Tongue (tissue), 2 donors: ENCODE measurements around the gene SMARCAL1. TPM values are rescaled to one million over a fixed set of nuclear protein-coding genes. Genes with fewer than 3 reads are reported as not detected.

ENCODE experiments used
- DNase-seq: peaks from one replicate; pipeline ENCODE4 v3.0.0-alpha.2; 2015
- total RNA-seq: library from RNA; depleted of rRNA; stranded (reverse); fragments of >200 nt; gene quantifications from one replicate; pipeline ENCODE4 v1.2.3, GENCODE V29; 2014

SMARCAL1 gene
- total RNA-seq, 1 donor from 2014 or later: 16.3 TPM

DNA sequence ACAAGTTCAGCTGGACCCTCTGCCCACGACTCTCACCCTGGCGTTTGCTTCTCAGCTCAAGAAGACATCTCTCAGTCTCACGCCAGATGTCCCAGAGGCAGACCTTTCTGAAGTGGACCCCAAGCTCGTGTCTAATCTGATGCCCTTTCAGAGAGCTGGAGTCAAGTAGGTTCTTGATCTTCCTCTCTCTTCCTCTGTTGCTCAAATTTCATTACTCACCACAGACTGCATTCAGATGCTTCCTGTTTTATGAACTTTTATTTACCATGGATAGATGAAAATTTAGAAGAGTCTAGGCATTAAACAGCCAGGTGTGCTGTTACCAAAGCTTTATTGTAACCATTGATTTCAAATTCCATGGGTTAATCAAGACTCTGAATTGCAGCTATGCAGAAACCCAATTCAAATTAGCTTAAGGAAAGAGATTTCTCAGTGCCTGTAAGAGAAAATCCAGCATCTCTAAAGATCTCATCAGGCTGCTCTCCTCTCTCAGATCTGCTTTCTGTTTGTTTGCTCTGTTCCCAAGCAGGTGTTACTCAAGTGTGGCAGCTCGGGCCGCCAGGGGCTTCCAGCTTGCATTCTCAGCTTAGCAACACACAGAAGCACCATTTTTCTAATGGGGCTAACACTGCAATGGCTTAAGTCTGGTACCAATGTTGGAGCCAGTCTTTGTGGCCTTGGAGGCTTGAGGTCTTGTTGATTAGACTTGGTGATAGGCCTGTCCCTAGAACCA is 16.5 kb downstream of the SMARCAL1 start:
- peak; percentile 50 for DNase-seq

DNA sequence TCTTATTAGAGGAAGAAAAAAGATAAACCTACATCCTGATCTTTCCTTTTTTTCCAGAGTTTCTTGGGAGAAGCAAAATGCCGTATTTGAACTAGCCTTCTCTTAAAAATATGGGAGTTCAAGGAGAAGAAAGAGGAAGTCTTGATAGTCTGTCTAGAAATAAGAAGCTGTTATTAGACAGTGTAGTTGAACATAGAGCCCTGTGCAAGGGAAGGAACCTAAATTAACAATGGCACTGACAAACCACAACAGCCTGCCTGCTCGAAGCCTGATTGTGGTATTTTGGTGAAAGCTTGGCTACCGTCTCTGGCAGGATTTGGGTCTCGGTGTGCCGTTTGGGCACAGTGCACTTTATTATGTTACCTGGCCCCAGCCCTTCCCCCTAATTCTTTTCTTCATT is 17.1 kb downstream of the SMARCAL1 start:
- no peak for DNase-seq

DNA sequence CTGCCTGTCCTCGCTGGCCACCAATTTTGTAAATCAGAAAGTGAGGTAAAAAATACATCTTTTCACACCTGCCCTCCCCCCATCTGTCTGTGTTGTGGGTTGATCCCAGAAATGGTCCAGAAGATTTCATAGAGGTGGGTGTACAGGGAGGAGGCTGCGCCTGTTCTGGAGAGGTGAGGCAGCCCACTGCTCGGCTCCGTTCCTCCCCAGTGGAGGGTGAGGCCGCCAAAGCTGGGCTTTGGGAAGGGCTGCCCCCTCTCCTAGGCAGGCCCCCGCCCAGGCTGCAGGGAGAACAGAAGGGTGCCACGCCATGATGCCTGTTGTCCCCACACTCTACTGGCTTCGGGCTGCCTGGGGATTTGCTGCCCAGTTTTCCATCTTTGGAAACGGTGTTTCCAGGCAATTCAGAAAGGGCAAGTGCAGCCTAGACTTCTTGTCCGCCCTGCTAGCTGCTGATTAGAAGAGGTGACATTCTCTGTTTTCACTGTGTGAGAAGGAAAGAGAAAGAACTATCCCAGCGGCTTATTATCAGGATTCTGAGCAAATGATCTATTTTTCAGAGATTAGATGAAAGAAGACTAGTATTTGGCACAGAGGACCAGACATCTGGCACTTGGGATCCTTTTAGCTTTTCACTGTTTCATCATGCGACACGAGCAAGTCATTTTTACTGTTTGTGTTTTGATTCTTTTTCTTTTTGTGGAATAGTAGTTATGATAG is 18.7 kb downstream of the SMARCAL1 start:
- no peak for DNase-seq

DNA sequence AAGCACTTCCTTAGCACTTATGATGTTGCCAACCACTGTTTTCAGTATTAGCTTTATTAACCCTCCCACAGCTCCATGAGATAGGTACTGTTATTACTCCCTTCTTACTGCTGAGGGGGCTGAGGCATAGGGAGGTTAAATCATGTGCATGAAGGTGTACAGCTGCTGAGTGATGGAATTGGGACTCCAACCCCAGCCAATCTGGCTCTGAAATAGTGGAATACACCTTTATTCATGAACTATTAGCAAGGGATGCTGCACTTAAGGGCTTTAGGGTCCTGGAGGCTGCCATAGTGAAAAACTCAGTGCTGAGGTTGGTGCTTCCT is 19.2 kb downstream of the SMARCAL1 start:
- no peak for DNase-seq

DNA sequence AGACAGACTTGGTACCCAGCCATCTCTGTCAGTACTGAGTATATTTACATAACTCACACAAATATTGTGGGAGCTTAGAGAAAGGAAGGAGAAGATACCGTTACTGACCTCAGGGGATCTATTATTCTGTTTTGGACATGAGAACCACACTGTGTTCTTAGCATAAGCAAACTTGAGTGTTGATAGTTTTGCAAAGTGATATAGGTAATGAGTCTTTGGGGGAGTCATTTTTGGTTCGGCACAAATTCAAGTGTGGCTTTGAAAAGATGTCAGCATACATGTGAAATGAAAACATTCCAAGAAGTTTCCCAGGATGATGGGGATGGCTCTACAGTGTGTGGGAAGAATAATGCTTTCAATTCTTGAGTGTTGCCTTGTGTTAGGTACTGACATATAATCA is 24.1 kb downstream of the SMARCAL1 start:
- DNase-seq: no peak

DNA sequence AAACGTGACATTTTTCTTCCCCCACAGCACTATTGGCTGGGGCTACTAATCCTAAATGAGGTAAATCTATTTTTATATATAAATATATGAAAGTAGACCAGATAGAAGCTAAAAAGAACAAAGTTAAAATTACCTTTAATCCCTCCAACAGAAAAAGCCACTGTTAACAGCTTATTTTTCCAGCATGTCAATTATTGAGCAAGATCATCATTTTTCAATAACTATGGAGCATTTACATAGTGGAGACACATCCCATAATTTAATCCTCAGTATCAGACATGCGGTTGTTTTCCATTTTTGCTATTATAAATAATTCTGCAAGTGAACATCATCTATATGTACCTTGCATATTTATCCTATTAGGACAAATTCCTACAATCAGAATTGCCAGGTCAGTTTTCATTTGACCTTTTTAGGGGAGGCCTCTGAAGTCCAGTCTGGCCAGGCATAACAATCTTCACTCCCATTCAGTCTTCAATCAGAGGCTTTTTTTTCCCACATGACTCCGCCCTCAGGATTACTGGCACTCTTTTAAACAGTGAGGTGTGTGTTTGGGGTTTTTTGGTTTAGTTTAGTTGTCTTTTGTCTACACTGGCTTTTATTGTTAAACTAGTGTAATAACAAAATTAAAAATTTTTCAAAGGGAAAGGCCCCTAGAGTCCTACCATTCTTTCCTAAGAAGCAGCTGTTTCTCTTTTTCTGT is 29.2 kb downstream of the SMARCAL1 start:
- DNase-seq: no peak

DNA sequence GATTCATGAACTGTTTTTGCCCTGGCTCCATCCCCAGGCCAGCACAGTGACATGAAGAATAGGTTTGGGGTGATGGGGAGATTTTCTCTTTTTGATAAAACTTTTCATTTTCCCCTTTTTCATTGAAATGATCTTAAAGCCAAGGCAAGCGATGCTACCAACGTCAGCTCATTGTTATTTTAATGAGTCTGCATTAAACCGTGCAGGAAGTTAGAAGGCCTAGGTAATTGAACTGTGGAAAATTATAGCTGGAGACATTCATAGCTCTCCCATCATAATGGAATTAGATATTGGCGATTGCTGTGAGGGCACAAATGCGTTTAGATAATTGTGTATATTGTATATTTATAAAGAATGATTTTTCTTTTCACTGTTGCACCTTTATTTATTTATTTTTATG is 33.2 kb downstream of the SMARCAL1 start:
- no peak for DNase-seq

DNA sequence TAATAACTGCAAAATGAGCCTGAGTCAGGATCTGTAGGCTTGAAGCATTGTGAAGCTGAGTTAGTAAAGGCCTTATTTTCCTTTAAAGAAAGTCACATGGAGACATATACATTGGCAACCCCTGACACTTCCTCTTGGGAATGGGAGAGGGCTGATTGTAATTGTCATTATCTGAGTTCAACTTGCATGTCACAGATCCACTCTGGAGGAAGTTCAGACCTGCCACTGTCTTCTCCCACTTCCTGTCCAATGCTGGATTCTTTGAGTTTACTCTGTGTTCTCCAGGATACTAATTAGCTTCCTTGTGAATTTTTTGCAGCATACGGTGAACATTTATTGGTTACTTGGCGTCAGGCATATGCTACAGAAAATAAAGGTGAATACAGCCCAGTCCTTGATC is 34.1 kb downstream of the SMARCAL1 start:
- no peak for DNase-seq

DNA sequence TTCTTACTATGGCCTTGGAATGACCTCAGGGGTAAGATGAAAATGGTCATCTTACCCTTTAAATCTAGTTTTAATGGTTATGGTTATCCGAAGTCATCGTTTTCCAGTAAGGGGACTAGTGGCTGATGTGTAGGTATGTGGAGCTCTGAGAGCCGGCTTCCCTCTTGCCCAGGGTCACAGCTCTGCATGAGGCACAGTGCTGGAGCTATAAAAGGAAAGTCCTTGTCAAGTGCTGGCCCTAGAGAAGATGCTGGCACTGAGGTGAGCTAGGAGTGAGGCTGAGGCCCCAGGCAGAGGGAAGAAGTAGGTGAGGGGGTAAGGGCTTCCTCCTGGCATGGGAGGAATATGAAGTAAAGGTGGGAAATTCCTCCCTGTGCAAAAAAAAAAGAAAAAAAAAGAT is 35.0 kb downstream of the SMARCAL1 start:
- no peak for DNase-seq

DNA sequence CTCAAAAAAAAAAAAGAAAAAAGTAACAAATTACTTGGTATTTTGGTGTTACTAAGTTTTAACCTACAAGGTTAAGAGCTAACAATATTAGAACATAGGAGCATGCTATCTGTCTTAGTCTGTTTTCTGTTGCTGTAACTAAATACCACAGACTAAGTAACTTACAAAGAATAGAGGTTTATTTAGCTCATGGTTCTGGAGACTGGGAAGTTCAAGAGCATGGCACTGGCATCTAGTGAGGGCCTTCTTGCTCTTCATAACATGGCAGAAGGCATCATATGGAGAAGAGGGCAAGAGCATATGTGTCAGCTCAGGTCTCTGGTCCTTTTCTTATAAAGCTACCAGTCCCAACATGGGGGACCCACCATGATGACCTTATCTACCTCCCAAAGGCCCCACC is 36.5 kb downstream of the SMARCAL1 start:
- DNase-seq: no peak

DNA sequence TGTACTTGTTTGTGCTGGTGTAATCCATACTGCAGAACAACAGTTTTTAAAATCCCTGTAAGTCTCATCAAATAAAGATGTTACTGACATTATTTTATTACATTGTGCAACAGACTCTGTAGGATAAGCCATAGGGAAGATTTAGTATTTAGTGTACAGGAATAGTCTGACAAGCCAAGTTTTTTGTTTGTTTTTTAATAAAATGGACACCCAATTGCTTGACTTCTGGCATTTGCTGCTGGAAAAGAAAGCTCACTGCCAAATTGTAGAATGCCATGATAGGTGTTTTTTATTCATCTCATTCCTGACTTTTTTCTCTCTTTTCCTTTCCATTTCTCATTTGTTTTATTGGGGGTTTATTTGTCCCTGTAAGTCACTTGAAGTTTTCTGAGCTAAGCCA is 38.1 kb downstream of the SMARCAL1 start:
- DNase-seq: no peak

DNA sequence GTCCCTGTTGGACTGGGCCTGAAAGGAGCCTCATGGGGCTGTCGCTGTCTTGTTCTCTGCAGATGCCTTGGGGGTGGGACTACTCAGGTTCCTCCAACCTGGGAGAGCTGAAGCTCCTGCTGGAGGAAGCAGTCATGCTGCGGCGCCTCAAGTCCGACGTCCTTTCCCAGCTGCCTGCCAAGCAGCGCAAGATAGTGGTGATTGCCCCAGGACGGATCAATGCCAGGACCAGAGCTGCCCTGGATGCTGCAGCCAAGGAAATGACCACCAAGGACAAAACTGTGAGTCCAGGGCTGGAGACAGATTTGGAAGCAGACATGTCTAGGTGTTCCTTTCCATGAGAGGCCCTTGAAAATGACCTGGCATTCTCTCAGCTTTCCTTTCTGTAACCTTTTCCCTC is 38.5 kb downstream of the SMARCAL1 start:
- DNase-seq: no peak

DNA sequence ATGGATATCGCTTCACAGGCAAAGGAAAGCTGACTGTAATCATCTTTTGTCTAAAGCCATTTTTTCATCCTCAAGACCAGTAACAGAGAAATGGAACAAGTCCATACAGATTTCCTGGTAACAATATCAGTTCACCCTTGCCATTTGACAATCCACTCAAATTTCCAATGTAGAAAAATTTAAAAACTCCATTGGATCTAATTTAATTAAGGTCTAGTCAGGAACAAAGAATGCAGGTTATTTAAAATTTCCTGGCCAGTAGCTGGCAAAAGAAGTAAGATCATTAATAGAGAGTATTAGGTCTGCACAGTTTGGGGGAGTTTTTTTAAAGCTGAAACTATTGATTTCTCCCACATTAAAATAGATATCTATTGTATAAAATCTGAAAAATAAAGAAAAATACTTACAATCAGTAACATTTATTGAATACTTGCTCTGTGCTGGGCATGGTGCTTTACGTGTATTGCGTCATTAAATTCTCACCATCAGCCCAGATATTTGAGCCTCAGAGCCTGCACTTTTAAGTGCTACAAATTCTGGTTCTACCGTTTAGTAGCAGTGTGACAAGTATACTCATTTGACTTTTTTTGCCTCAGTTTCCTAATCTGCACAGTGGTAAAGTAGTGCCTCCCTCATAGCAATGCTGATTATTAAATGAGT is 41.8 kb downstream of the SMARCAL1 start:
- no peak for DNase-seq

DNA sequence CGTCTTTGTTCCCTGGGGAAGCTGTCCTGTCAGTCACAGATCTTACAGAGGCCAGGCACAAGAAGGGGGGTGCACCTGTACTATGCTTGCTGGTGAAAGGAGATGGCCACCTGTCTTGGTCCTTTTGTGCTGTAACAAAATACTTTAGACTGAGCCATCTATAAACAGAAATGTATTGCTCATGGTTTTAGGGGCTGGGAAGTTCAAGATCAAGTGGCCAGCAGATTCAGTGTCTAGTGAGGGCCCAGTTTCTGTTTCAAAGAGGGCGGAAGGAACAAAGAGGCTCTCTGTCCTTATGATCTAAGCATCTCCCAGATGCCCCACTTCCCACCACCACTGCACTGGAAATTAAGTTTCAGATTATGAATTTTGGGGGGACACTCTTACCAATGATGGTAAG is 50.9 kb downstream of the SMARCAL1 start:
- DNase-seq: peak; percentile 37

DNA sequence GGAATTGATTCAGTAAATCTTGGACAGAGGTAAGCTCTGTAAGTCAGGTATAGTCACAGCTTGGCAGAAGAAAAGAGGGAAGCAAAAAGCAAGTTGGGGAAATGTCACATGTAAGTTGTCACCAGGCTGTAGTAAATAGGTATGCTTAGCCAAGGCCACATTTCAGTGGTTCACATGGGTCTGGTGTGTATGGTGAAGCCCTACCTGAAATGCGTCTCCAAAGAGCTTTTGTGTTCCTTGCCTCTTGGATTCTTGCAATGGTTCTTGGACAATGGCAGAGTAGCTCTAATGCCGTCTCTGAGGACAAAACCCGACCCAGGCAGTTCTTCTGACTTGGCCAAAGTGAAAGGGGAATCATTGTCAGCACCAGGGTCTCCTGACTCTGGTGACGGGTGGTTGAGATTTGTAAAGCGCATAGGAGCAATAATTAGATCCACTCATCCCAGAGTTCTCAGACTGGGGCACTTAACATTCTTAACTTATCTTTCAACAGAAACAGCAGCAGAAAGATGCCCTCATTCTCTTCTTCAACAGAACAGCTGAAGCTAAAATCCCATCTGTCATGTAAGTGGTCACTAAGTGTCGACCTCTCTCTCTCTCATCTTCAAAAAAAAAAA is 51.9 kb downstream of the SMARCAL1 start:
- DNase-seq: peak; percentile 67

DNA sequence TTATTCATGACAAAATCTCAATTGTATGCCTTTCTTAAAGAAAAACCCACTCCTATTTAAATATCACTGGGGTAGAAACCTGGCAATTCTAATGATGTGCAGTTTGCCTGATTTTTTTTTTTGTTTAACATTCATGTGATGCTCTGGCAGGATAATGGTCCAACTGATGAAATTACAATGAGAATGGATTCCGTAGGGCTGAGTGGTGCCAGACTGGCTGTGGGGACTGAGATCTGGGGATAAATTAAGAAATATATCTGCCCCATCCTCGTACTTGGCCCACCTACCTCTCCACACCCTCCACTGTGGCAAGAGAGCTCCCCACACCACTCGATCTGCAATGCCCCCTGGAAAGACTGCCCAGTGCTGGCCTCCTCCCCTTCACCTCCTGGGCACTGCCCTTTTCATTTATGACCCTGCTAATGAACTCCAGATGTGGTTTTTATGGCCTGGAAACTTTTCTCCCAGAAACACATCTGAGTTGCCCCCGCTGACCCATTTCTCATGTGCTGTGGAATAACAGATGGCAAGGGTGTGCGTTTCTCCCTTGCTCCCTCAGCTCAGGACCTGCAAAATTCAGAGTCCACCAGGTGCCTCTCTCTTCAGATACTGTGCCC is 53.4 kb downstream of the SMARCAL1 start:
- no peak for DNase-seq

DNA sequence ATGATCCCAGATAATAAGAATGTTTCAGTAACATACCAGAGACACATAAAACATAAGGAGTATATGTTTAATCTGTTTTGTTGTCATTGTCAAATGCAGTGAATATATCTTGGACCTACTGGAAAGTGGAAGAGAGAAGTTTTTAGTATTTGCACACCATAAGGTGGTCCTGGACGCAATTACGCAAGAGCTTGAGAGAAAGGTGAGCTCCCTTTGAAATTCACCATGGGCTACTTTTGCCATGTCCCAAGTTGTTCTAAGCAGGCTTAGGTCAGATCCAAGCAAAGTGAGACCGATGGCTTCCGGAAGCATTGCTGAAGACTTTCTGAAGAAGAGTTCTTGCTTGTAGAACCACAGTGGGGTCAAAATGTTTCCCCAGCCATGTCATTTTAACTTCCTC is 55.6 kb downstream of the SMARCAL1 start:
- no peak for DNase-seq

DNA sequence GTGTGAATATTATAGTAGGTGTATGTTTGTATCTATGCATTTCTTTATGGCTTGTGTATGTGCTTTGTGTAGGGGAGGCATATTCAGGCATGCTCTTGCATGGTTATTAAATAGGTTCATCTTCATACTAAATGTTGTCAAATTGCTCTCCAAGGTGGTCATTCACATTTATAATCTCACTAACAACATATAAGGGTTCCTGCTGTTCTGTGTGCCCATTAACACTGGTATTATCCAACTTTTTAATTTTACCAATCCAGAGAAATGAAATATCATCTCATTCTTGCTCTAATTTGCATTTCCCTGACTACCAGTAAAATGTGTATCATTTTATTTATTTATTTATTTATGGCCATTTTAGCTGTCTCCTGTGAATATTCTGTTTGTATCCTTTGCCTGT is 57.4 kb downstream of the SMARCAL1 start:
- DNase-seq: no peak

DNA sequence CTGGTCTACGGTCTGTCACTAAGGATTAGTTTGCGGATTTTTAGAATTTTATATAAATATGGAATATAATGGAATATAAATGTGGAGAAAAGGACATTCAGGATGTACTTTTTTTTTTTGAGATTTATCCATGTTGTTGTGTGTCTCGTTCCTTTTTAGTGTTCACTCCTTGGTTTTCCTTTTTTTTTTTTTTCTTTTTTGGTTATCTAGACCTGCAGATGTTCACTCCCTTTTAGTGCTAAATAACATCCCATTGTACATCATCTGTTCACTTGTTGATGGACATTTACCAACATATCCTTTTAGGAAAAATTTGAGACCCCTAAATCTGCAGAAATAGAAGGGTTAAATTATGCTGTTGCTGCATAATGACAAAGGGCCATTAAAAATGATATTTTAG is 60.9 kb downstream of the SMARCAL1 start:
- DNase-seq: no peak

DNA sequence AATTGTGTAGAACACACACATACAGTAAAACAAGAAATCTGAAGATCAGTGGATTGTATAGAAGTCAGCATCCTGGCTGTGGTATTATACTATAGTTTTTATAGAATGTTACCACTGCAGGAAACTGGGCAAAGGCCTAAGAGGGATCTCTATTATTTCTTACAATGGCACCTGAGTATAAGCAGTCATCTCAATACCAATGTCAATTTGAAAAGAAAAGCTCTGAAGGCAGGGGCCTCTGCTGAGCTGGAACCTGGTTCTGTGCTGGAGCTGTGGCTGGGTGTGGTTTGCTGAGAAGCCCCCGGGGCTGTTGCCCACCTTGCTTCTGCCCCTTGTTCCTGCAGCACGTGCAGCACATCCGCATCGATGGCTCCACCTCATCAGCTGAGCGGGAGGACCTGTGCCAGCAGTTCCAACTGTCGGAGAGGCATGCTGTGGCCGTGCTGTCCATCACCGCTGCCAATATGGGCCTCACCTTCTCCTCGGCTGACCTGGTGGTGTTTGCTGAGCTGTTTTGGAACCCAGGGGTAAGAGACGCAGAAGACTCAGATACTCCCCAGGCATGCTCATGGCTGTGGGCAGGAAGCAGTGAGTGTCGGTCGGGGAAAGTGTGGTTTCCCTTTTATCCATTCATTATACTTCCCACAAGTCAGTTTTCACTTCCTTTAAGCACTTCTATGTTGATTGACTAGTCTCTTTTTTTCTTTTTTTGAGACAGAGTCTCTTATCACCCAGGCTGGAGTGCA is 62.8 kb downstream of the SMARCAL1 start:
- DNase-seq: no peak

DNA sequence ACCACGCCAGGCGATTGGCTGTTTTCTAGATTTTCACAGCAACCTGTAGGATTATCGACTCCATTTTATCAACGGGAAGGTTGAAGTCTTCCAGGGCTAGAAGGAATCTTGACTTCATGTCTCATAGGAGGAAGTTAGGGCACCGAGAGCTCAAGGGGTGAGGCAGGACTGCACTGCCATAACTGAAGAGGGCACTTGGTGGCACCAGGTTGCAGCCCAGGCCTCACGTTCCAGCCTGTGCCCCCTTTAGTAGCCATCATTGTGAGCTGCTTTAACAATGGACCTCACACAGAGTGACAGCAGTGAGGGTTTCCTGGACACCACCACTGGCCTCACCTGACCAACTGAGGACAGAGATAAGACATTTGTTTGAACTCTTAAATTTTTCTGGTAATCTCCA is 63.5 kb downstream of the SMARCAL1 start:
- no peak for DNase-seq
